Measurements from ENCODE around the gene EPHA3. TPM values are rescaled to one million over a fixed set of nuclear protein-coding genes. Genes with fewer than 3 reads are reported as not detected.

The EPHA3 gene
- total and polyA plus RNA-seq, 2 of the 4 experiments (the other 2 are of a cell fraction) = 0.10 to 0.18 TPM

DNA sequence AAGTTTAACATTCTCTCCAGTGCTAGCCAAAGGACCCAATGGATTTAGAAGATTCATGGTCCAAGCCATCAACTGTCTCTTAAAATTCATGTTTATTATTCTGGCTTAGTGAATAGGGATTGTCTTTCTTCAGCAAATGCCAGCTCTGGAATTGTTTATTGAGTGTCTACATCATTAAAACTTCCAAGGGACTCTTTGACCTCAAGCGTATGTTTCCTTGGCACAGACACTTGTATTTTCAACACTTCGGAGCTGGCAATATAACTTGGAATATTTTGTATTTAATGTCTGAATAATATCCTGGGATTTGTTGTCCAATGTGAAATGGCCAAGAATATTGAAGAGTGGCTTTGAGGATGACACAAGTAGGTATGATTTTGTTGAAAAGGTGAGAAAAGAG is 204.2 kb downstream of the EPHA3 start:
- no peaks in the 10 kb centered on the region for H4K20me1 ChIP-seq (ENCODE audit: insufficient read depth, low read length)
- no peak overlapping the region for H3K4me3 ChIP-seq (ENCODE audit: insufficient read depth, low read depth, low read length)
- intact Hi-C loops (cut with micrococcal nuclease) = loop anchor here (10.0 kb wide), 1 partner anchor 533 kb away; no protein-coding TSS in a partner anchor
- no peak overlapping the region for H2AK5ac ChIP-seq (ENCODE audit: low read depth, low read length)
- H3K9ac ChIP-seq (ENCODE audit: low read depth, low read length) = no peak overlapping the region
- TF ChIP-seq CHD1 (IDR thresholded peaks at IDR 0.05; ENCODE audit: low read depth, low read length) = no peak
- TF ChIP-seq RFX5 (IDR thresholded peaks at IDR 0.05; ENCODE audit: low read depth, low read length) = no peak
- TF ChIP-seq, protein P1, sequence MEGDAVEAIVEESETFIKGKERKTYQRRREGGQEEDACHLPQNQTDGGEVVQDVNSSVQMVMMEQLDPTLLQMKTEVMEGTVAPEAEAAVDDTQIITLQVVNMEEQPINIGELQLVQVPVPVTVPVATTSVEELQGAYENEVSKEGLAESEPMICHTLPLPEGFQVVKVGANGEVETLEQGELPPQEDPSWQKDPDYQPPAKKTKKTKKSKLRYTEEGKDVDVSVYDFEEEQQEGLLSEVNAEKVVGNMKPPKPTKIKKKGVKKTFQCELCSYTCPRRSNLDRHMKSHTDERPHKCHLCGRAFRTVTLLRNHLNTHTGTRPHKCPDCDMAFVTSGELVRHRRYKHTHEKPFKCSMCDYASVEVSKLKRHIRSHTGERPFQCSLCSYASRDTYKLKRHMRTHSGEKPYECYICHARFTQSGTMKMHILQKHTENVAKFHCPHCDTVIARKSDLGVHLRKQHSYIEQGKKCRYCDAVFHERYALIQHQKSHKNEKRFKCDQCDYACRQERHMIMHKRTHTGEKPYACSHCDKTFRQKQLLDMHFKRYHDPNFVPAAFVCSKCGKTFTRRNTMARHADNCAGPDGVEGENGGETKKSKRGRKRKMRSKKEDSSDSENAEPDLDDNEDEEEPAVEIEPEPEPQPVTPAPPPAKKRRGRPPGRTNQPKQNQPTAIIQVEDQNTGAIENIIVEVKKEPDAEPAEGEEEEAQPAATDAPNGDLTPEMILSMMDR (conservative IDR thresholded peaks at IDR 0.05; ENCODE audit: low read depth, low read length) = no peak
- TF ChIP-seq MXI1 (IDR thresholded peaks at IDR 0.05; ENCODE audit: borderline replicate concordance, low read depth, low read length) = no peak
- no peak for TF ChIP-seq MAZ (IDR thresholded peaks at IDR 0.05; ENCODE audit: borderline replicate concordance, low read depth, low read length)
- TF ChIP-seq, protein P2, sequence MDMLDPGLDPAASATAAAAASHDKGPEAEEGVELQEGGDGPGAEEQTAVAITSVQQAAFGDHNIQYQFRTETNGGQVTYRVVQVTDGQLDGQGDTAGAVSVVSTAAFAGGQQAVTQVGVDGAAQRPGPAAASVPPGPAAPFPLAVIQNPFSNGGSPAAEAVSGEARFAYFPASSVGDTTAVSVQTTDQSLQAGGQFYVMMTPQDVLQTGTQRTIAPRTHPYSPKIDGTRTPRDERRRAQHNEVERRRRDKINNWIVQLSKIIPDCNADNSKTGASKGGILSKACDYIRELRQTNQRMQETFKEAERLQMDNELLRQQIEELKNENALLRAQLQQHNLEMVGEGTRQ (IDR thresholded peaks at IDR 0.05; ENCODE audit: low read depth, low read length) = no peak
- H3K27me3 ChIP-seq (ENCODE audit: control insufficient read depth, insufficient read depth, low read length) = no peaks in the 10 kb centered on the region
- DNase-seq (no peak), ATAC-seq (ENCODE audit: low read depth) (no peak)
- in situ Hi-C loops (cut with MboI; ENCODE audit: low sequenced_read_pairs) = no loop called here
- H2AK9ac ChIP-seq (replicated peaks; ENCODE audit: low read depth, low read length, poor library complexity) = no peak overlapping the region
- no peak overlapping the region for H3K18ac ChIP-seq (ENCODE audit: low read depth, low read length)
- no peak overlapping the region for H2BK15ac ChIP-seq (ENCODE audit: low read depth, low read length)
- H2BK120ac ChIP-seq (ENCODE audit: low read depth, low read length) = no peak overlapping the region
- dilution Hi-C loops (cut with HindIII; ENCODE audit: low sequenced_read_pairs, unreplicated experiment) = no loop called here
- no TSS peak for BruUV-seq (replicated peaks)
- no peak overlapping the region for H2BK20ac ChIP-seq (ENCODE audit: low read depth, low read length)
- H3K23ac ChIP-seq (ENCODE audit: low read depth, low read length) = no peak overlapping the region
- no peak overlapping the region for H3K56ac ChIP-seq (ENCODE audit: extremely low read depth, insufficient read depth, low read length)
- no peak overlapping the region for H3K27ac ChIP-seq (ENCODE audit: insufficient read depth, low read length)
- WGBS, 2 experiments (ENCODE audit: extremely low coverage in 2 of 2, insufficient read length in 1 of 2) = no CpG with 5 or more reads among the region's 2 CpGs
- POLR2A ChIA-PET (ENCODE audit: unreplicated experiment) = no interaction called here
- H4K8ac ChIP-seq (ENCODE audit: low read depth in 2 of 2, low read length in 2 of 2) = no peak overlapping the region
- CTCF ChIA-PET = no interaction called here
- H3K4me2 ChIP-seq (ENCODE audit: low read depth, low read length) = no peak overlapping the region
- no peak overlapping the region for H3K14ac ChIP-seq (replicated peaks; ENCODE audit: low read depth, low read length)
- no peaks in the 10 kb centered on the region for H3K36me3 ChIP-seq (ENCODE audit: control insufficient read depth, insufficient read depth, low read length)
- H2BK5ac ChIP-seq (ENCODE audit: low read depth, low read length, poor library complexity, severe bottlenecking) = no peak overlapping the region
- no peak overlapping the region for H4K91ac ChIP-seq (ENCODE audit: insufficient read depth, low read depth, low read length)
- H3K4ac ChIP-seq (ENCODE audit: low read depth, low read length) = no peak overlapping the region
- H3K9me3 ChIP-seq (ENCODE audit: control insufficient read depth, insufficient read depth, low read length) = no peaks in the 10 kb centered on the region
- no peak overlapping the region for H2AFZ ChIP-seq (replicated peaks; ENCODE audit: low read length, poor library complexity)
- H3K79me1 ChIP-seq (ENCODE audit: low read depth in 1 of 2, low read length in 2 of 2) = no peaks in the 10 kb centered on the region
- H3K9me1 ChIP-seq (ENCODE audit: insufficient read depth, low read length) = no peaks in the 10 kb centered on the region
- no peak overlapping the region for H4K5ac ChIP-seq (ENCODE audit: low read depth, low read length)
- H3K4me1 ChIP-seq (ENCODE audit: control insufficient read depth, insufficient read depth, low read length) = no peaks in the 10 kb centered on the region
